Lower leg skin (tissue), 4 donors: ENCODE data around the gene PISD. TPM values are rescaled to one million over a fixed set of nuclear protein-coding genes. Genes with fewer than 3 reads are reported as not detected.

Source experiments
- DNase-seq, 2 donors: peaks; one replicate each; pipeline ENCODE4 v3.0.0-alpha.2; 2019; ENCODE audit warnings: low spot score in 2 of 2
- H3K4me3 ChIP-seq: fragments of 200-600 bp; sonication (generic); 2 replicates; pipeline ENCODE4 v1.5.1; 2017; ENCODE audit warnings: mild to moderate bottlenecking, low read depth; ENCODE audit not compliant: poor library complexity, severe bottlenecking
- CTCF ChIP-seq, 3 donors: fragments of 450-650 bp; IDR thresholded peaks; one replicate each; pipeline ENCODE4 v1.5.1; 2016; ENCODE audit warnings: antibody characterized with exemption in 3 of 3, mild to moderate bottlenecking in 3 of 3, moderate library complexity in 2 of 3
- POLR2A ChIP-seq, 2 donors: fragments of 450-650 bp; IDR thresholded peaks; one replicate each; pipeline ENCODE4 v1.6.1; 2016 to 2017; ENCODE audit warnings: antibody characterized with exemption in 2 of 2, mild to moderate bottlenecking in 1 of 2, moderate library complexity in 1 of 2
- WGBS, 2 donors: methylation state at CpG; one replicate each; pipeline ENCODE4 v1.1.5; 2018; 5-methylcytosine and 5-hydroxymethylcytosine counted together
- intact Hi-C: fragments of 100-400 bp; cut with DNase I; formaldehyde crosslinking; loops from one replicate; pipeline ENCODE4 v1.15.0; 2023; ENCODE audit warnings: low total_unique reads
- total RNA-seq, 4 donors: library from RNA; depleted of rRNA; stranded (reverse); fragments of >200 nt; gene quantifications; one replicate each; pipeline ENCODE4 v1.1.0, GENCODE V29; 2016

Gene PISD
- total RNA-seq, 4 donors from 2014 or later, result 32.0 to 62.5 (median 45.5) TPM

- TF ChIP-seq POLR2A (IDR thresholded peaks at IDR 0.05), result no peak
- no peak for TF ChIP-seq CTCF (IDR thresholded peaks at IDR 0.05)
- no peak for DNase-seq
- no peak overlapping the region for H3K4me3 ChIP-seq
- intact Hi-C loops, result no loop called here
- 70 to 77% methylated on average over 10 of the region's 10 CpGs for WGBS, 2 donors
Observed at GRCh38 chr22:31637447-31637890, 24.5 kb downstream of the PISD start.

- no peak for DNase-seq
- H3K4me3 ChIP-seq, result no peak overlapping the region
- intact Hi-C loops, result no loop called here
- WGBS, 2 donors, result 85 to 86% methylated on average over 13 of the region's 13 CpGs
- TF ChIP-seq POLR2A (IDR thresholded peaks at IDR 0.05), result no peak
- TF ChIP-seq CTCF (IDR thresholded peaks at IDR 0.05), result no peak
Observed at GRCh38 chr22:31635638-31636306, 26.2 kb downstream of the PISD start.

- WGBS, 2 donors, result 58 to 74% methylated on average over 8 to 9 of the region's 9 CpGs
- TF ChIP-seq CTCF (IDR thresholded peaks at IDR 0.05) (no peak), POLR2A (IDR thresholded peaks at IDR 0.05) (no peak)
- H3K4me3 ChIP-seq, result no peak overlapping the region
- no peak for DNase-seq
- intact Hi-C loops, result no loop called here
Observed at GRCh38 chr22:31631436-31631835, 30.6 kb downstream of the PISD start.

- peak; percentile 69 to 96 for DNase-seq
- intact Hi-C loops, result no loop called here
- 3 to 6% methylated on average over 21 to 45 of the region's 65 CpGs for WGBS, 2 donors
- no peak for TF ChIP-seq POLR2A (IDR thresholded peaks at IDR 0.05)
- H3K4me3 ChIP-seq, result peak overlapping the region; percentile 47
Observed at GRCh38 chr22:31630331-31631329, 31.4 kb downstream of the PISD start.

- 32 to 36% methylated on average over 9 to 12 of the region's 14 CpGs for WGBS, 2 donors
- intact Hi-C loops, result no loop called here
- TF ChIP-seq POLR2A (IDR thresholded peaks at IDR 0.05) (no peak), CTCF (IDR thresholded peaks at IDR 0.05) (no peak)
- peak overlapping the region; percentile 47 for H3K4me3 ChIP-seq
- no peak for DNase-seq
Observed at GRCh38 chr22:31629741-31630184, 32.3 kb downstream of the PISD start.
